H1 (cell line): ENCODE results near the gene PCDHB5. TPM values are rescaled to one million over a fixed set of nuclear protein-coding genes. Genes with fewer than 3 reads are reported as not detected.

Source experiments
- CTCF ChIA-PET: fragments of 300-600 bp; sonication (Branson Sonifier 250); formaldehyde crosslinking; loops from one replicate; lab custom pipeline; 2021; ENCODE audit not compliant: partially characterized antibody; lab: Charles Lee
- POLR2A ChIA-PET: fragments of 300-600 bp; sonication (Branson Sonifier 250); formaldehyde crosslinking; loops from one replicate; lab custom pipeline; 2021; ENCODE audit warnings: inconsistent platforms; ENCODE audit not compliant: partially characterized antibody; lab: Charles Lee
- DNase-seq, 2 experiments: peaks; one replicate each; pipeline versions ENCODE4 v3.0.0 to v3.0.0-alpha.2; 2010 to 2022; ENCODE audit warnings: low spot score in 2 of 2, low read depth in 1 of 2, mixed read lengths in 1 of 2
- FAIRE-seq: peaks from 2 replicates; lab custom pipeline; 2011; peaks lifted over from hg19 to GRCh38; lab: Jason Lieb, UNC
- H2AFZ ChIP-seq: 2 replicates; pipeline ENCODE4 v1.8.1; 2012; ENCODE audit warnings: low read length, inconsistent platforms
- H2AK5ac ChIP-seq: 2 replicates; pipeline ENCODE4 v1.6.1; 2013; ENCODE audit warnings: low read depth, low read length
- H2BK120ac ChIP-seq: replicated peaks from 2 replicates; pipeline ENCODE3; 2013; ENCODE audit warnings: low read depth, low read length, inconsistent platforms
- H2BK12ac ChIP-seq: 2 replicates; pipeline ENCODE4 v1.6.1; 2013; ENCODE audit warnings: low read depth, low read length
- H2BK15ac ChIP-seq: 2 replicates; pipeline ENCODE4 v1.6.1; 2013; ENCODE audit warnings: low read length
- H2BK20ac ChIP-seq: 2 replicates; pipeline ENCODE4 v1.6.1; 2013; ENCODE audit warnings: low read length
- H2BK5ac ChIP-seq: 2 replicates; pipeline ENCODE4 v1.6.1; 2013; ENCODE audit warnings: low read depth, low read length
- H3K14ac ChIP-seq: 2 replicates; pipeline ENCODE4 v1.6.1; 2013; ENCODE audit warnings: inconsistent platforms; ENCODE audit not compliant: insufficient read length
- H3K18ac ChIP-seq: 2 replicates; pipeline ENCODE4 v1.6.1; 2013; ENCODE audit warnings: low read length; ENCODE audit errors: extremely low read depth
- H3K23ac ChIP-seq: 2 replicates; pipeline ENCODE4 v1.6.1; 2013; ENCODE audit warnings: inconsistent platforms; ENCODE audit not compliant: insufficient read length
- H3K23me2 ChIP-seq: 2 replicates; pipeline ENCODE4 v1.6.1; 2013; ENCODE audit warnings: low read depth, low read length
- H3K27ac ChIP-seq: 2 replicates; pipeline ENCODE4 v1.6.1; 2011; ENCODE audit warnings: low read depth, low read length, inconsistent platforms
- H3K27me3 ChIP-seq, 4 experiments: replicated peaks in 1 of 4; 1 replicate in 1 of 4; 2 replicates in 3 of 4; pipeline versions ENCODE4 v1.6.1 to v1.8.1; 2011 to 2013; ENCODE audit warnings: low read length in 3 of 4, mild to moderate bottlenecking in 3 of 4, inconsistent platforms in 2 of 4, mixed read lengths in 2 of 4, moderate library complexity in 1 of 4; ENCODE audit not compliant: control insufficient read depth in 3 of 4, insufficient read depth in 3 of 4; ENCODE audit errors: extremely low read depth in 1 of 4
- H3K36me3 ChIP-seq, 4 experiments: 2 replicates each; pipeline versions ENCODE4 v1.6.1 to v1.8.1; 2011 to 2013; ENCODE audit warnings: mild to moderate bottlenecking in 4 of 4, low read length in 3 of 4, moderate library complexity in 2 of 4, control low read depth in 1 of 4, inconsistent platforms in 1 of 4; ENCODE audit not compliant: insufficient read depth in 4 of 4, control insufficient read depth in 2 of 4
- H3K4ac ChIP-seq: replicated peaks from 2 replicates; pipeline ENCODE3; 2013; ENCODE audit warnings: low read length, low read depth, mixed read lengths, inconsistent platforms; ENCODE audit not compliant: insufficient read length
- H3K4me1 ChIP-seq, 4 experiments: replicated peaks in 1 of 4; 1 replicate in 1 of 4; 2 replicates in 3 of 4; pipeline versions ENCODE4 v1.6.1 to v1.8.1; 2011 to 2013; ENCODE audit warnings: low read length in 3 of 4, inconsistent platforms in 2 of 4, mixed read lengths in 1 of 4; ENCODE audit not compliant: insufficient read depth in 4 of 4, control insufficient read depth in 3 of 4
- H3K4me2 ChIP-seq, 2 experiments: 2 replicates each; pipeline versions ENCODE4 v1.6.1 to v1.8.1; 2011 to 2013; ENCODE audit warnings: low read depth in 2 of 2, low read length in 2 of 2, control low read depth in 1 of 2, inconsistent platforms in 1 of 2, mild to moderate bottlenecking in 1 of 2; ENCODE audit not compliant: insufficient read depth in 1 of 2
- H3K4me3 ChIP-seq, 4 experiments: fragments of 200-600, 300-600 bp in 1 of 4; sonication (generic), shearing (Covaris generic), sonication (Bioruptor Twin) in 1 of 4; 2 replicates each; pipeline versions ENCODE4 v1.5.1 to v1.8.1; 2011 to 2016; ENCODE audit warnings: low read length in 4 of 4, low read depth in 3 of 4, control low read depth in 2 of 4, inconsistent platforms in 2 of 4, mild to moderate bottlenecking in 2 of 4, mixed read lengths in 1 of 4, moderate library complexity in 1 of 4; ENCODE audit not compliant: insufficient read depth in 2 of 4; ENCODE audit errors: extremely low read depth in 1 of 4
- H3K56ac ChIP-seq: replicated peaks from 2 replicates; pipeline ENCODE3; 2013; ENCODE audit warnings: low read depth, mild to moderate bottlenecking, mixed read lengths, low read length, inconsistent platforms; ENCODE audit not compliant: insufficient read length
- H3K79me1 ChIP-seq: 2 replicates; pipeline ENCODE4 v1.6.1; 2013; ENCODE audit warnings: low read depth, low read length, control low read depth
- H3K79me2 ChIP-seq, 2 experiments: 2 replicates each; pipeline versions ENCODE4 v1.6.1 to v1.8.1; 2012 to 2013; ENCODE audit warnings: low read length in 2 of 2, mild to moderate bottlenecking in 2 of 2, inconsistent platforms in 1 of 2; ENCODE audit not compliant: insufficient read depth in 2 of 2, control insufficient read depth in 1 of 2
- H3K9ac ChIP-seq, 4 experiments: replicated peaks in 1 of 4; 1 replicate in 1 of 4; 2 replicates in 3 of 4; pipeline versions ENCODE4 v1.6.1 to v1.8.1; 2011 to 2013; ENCODE audit warnings: low read depth in 3 of 4, low read length in 3 of 4, control low read depth in 2 of 4, mild to moderate bottlenecking in 2 of 4, moderate library complexity in 2 of 4, inconsistent platforms in 1 of 4; ENCODE audit errors: extremely low read depth in 1 of 4
- H3K9me3 ChIP-seq, 2 experiments: 2 replicates each; pipeline versions ENCODE4 v1.6.1 to v1.8.1; 2012 to 2013; ENCODE audit warnings: mild to moderate bottlenecking in 2 of 2, moderate library complexity in 2 of 2, control low read depth in 1 of 2, inconsistent platforms in 1 of 2, low read depth in 1 of 2, low read length in 1 of 2, mixed read lengths in 1 of 2; ENCODE audit not compliant: insufficient read depth in 2 of 2
- H4K20me1 ChIP-seq, 2 experiments: replicated peaks in 1 of 2; 2 replicates each; pipeline versions ENCODE3 to v1.8.1; 2011 to 2013; ENCODE audit warnings: inconsistent platforms in 2 of 2, low read length in 2 of 2, mild to moderate bottlenecking in 1 of 2; ENCODE audit not compliant: insufficient read depth in 2 of 2, control insufficient read depth in 1 of 2
- H4K5ac ChIP-seq: 2 replicates; pipeline ENCODE4 v1.6.1; 2013; ENCODE audit warnings: low read length, low read depth, mixed read lengths, inconsistent platforms; ENCODE audit not compliant: insufficient read length
- H4K8ac ChIP-seq: 2 replicates; pipeline ENCODE4 v1.8.0; 2013; ENCODE audit warnings: mild to moderate bottlenecking, moderate library complexity, low read length, inconsistent platforms; ENCODE audit not compliant: insufficient read depth; ENCODE audit errors: extremely low read depth
- H4K91ac ChIP-seq: replicated peaks from 2 replicates; pipeline ENCODE3; 2013; ENCODE audit warnings: low read length, mixed read lengths, inconsistent platforms; ENCODE audit not compliant: insufficient read length
- CHD2 ChIP-seq: IDR thresholded peaks from 2 replicates; pipeline ENCODE4 v1.6.1; 2012; ENCODE audit warnings: low read length, improper control_type of control experiment
- EGR1 ChIP-seq: IDR thresholded peaks from 2 replicates; pipeline ENCODE4 v1.6.1; 2011; ENCODE audit warnings: low read depth, low read length, borderline replicate concordance
- KDM4A ChIP-seq: IDR thresholded peaks from one replicate; pipeline ENCODE4 v1.7.1; 2012; ENCODE audit warnings: low read depth, mild to moderate bottlenecking, moderate library complexity, low read length, inconsistent platforms; ENCODE audit not compliant: severe bottlenecking
- RBBP5 ChIP-seq: IDR thresholded peaks from 2 replicates; pipeline ENCODE4 v1.7.1; 2012; ENCODE audit warnings: low read depth, mild to moderate bottlenecking, inconsistent platforms, low read length, moderate library complexity, borderline replicate concordance
- SIN3A ChIP-seq, 2 experiments: IDR thresholded peaks in 1 of 2; conservative IDR thresholded peaks in 1 of 2; 2 replicates each; pipeline ENCODE4 v1.6.1; 2011 to 2012; ENCODE audit warnings: low read length in 2 of 2, improper control_type of control experiment in 1 of 2, low read depth in 1 of 2, mild to moderate bottlenecking in 1 of 2
- WGBS, 2 experiments: shearing (Covaris generic) in 1 of 2; methylation state at CpG; one replicate each; pipeline versions ENCODE4 v1.1.6 to v1.1.7; 2013 to 2015; ENCODE audit warnings: low lambda C conversion rate in 2 of 2, mixed read lengths in 2 of 2, inconsistent platforms in 1 of 2, low coverage in 1 of 2, missing lambda C conversion rate in 1 of 2; ENCODE audit not compliant: insufficient replicate concordance in 2 of 2, insufficient coverage in 1 of 2, insufficient read length in 1 of 2; ENCODE audit errors: extremely low coverage in 1 of 2, missing lambda C conversion rate in 1 of 2; 5-methylcytosine and 5-hydroxymethylcytosine counted together
- polyA plus RNA-seq, 7 experiments: library from polyadenylated mRNA; depleted of rRNA in 3 of 7; stranded (reverse) in 5 of 7; unstranded in 2 of 7; fragments of >200 nt in 5 of 7; fragments of 200-250 nt in 2 of 7; gene quantifications; 1 replicate in 5 of 7; 2 replicates in 1 of 7; 4 replicates in 1 of 7; pipeline versions ENCODE4 v1.2.1 to v1.2.3, GENCODE V29; 2011 to 2013; ENCODE audit warnings: missing spikeins in 2 of 7, mixed read lengths in 2 of 7
- total RNA-seq: library from RNA; stranded (reverse); fragmentation: NEBNext Ultra II Directional; extraction: Animal tissue kit (Norgen Biotek cat#: 25700); gene quantifications from 2 replicates; pipeline ENCODE4 v1.2.1, GENCODE V29; 2021
- TF ChIP-seq, protein P1 (sequence below): IDR thresholded peaks from 2 replicates; pipeline ENCODE4 v1.6.1; 2012; ENCODE audit warnings: inconsistent platforms

The PCDHB5 gene
- total and polyA plus RNA-seq, 2 of the 8 experiments (the other 6 are each of a cell fraction or from before 2014, with no cell fraction given): 2.4 to 8.2 TPM

DNA sequence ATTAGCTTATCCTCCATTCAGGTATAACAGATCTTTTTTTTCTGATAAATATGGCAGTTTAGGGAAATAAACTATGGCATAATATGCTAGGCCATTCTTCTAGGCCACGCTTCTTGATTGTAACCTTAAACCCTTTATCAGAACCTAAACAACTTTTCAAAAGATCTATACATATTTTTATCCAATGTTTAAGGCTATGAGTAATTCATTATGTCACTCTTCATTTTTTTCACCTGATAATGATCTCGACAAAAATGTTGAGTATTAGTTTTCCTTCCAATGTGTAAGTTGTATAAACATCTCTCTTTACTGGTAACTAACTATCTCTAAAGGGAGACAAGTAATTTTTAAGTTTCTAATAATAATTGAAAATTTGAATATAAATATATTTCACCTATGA is 15.8 kb upstream of the PCDHB5 start:
- H3K36me3 ChIP-seq: no peaks in the 10 kb centered on the region
- H3K18ac ChIP-seq: no peak overlapping the region
- no peak overlapping the region for H3K56ac ChIP-seq
- FAIRE-seq (no peak), DNase-seq (no peak)
- no peak overlapping the region for H3K4me2 ChIP-seq
- H4K8ac ChIP-seq: no peak overlapping the region
- no peak overlapping the region for H2BK20ac ChIP-seq
- no peak overlapping the region for H2BK12ac ChIP-seq
- no peak overlapping the region for H4K91ac ChIP-seq
- no peaks in the 10 kb centered on the region for H3K79me1 ChIP-seq
- H3K4ac ChIP-seq: no peak overlapping the region
- ChIA-PET CTCF (interaction anchor here (0.6 to 1.6 kb wide), 5 partner anchors 9 to 68 kb away, joined by 3 to 5 read pairs (median 3); partner anchors contain the start of genes PCDHB2 and PCDHB9), POLR2A (interaction anchor here (0.6 to 2.7 kb wide), 2 partner anchors 25 to 132 kb away, joined by 3 to 7 read pairs; partner anchors contain the start of gene PCDHB2)
- no peaks in the 10 kb centered on the region for H4K20me1 ChIP-seq
- H4K5ac ChIP-seq: no peak overlapping the region
- H3K9ac ChIP-seq: no peak overlapping the region
- no peak overlapping the region for H2AK5ac ChIP-seq
- H3K27ac ChIP-seq: no peak overlapping the region
- H3K23ac ChIP-seq: no peak overlapping the region
- H3K9me3 ChIP-seq: peaks cover 0 to 2% of the 10 kb centered on the region in 2 experiments; a peak in 1 of 4 replicates
- no peaks in the 10 kb centered on the region for H3K4me1 ChIP-seq
- H2BK120ac ChIP-seq: no peak overlapping the region
- H3K27me3 ChIP-seq: no peaks in the 10 kb centered on the region
- H2AFZ ChIP-seq: no peak overlapping the region
- H3K79me2 ChIP-seq: no peaks in the 10 kb centered on the region
- no peak overlapping the region for H3K14ac ChIP-seq
- no peaks in the 10 kb centered on the region for H3K23me2 ChIP-seq
- no peak overlapping the region for H2BK15ac ChIP-seq
- no peak overlapping the region for H3K4me3 ChIP-seq
- no peak overlapping the region for H2BK5ac ChIP-seq
- TF ChIP-seq RBBP5 (no peak), CHD2 (no peak), EGR1 (no peak), KDM4A (no peak), SIN3A (conservative IDR thresholded peaks at IDR 0.05 in 1 of 2, IDR thresholded peaks at IDR 0.05 in 1 of 2; ENCODE audit: low read depth in 1 of 2, low read length in 2 of 2) (no peak)
- TF ChIP-seq, protein P1, sequence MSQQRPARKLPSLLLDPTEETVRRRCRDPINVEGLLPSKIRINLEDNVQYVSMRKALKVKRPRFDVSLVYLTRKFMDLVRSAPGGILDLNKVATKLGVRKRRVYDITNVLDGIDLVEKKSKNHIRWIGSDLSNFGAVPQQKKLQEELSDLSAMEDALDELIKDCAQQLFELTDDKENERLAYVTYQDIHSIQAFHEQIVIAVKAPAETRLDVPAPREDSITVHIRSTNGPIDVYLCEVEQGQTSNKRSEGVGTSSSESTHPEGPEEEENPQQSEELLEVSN: no peak
- 85% methylated on average over 2 of the region's 2 CpGs; no CpG with 5 or more reads in 1 of the 2 experiments for WGBS, 2 experiments
